SK-N-MC (cell line): ENCODE data around the gene ANKFN1.

Source experiments
- EZH2 ChIP-seq: fragments of 200-600 bp; sonication (generic); IDR thresholded peaks from one replicate; pipeline ENCODE4 v1.6.1; 2017; ENCODE audit warnings: antibody characterized with exemption
- FOXP2 ChIP-seq: optimal IDR thresholded peaks from 2 replicates; pipeline ENCODE3; 2011; ENCODE audit warnings: mild to moderate bottlenecking, moderate library complexity; ENCODE audit not compliant: insufficient read depth; ENCODE audit errors: extremely low read length, control extremely low read depth
- POLR2AphosphoS5 ChIP-seq: IDR thresholded peaks from 2 replicates; pipeline ENCODE4 v1.6.1; 2012; ENCODE audit warnings: mild to moderate bottlenecking, low read depth, low read length, borderline replicate concordance

DNA sequence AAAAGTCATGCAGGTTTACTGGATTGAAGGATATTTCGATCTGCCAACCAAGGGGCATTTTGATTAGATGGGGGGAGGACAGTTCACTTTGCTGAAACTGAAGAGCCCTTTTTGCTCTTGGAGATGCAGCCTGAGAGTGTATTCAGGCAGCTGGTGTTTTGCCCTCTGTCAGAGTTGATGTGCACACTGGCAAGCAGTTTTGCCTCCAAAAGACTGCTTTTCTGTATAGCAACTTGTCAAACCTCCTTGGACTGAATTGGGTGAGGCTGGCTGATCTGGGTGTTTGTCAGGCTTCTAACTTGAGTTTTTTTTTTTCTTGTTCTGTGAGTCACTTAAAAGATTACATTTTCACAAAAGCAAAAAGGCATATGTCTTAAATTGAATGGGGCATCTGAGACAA is 22.6 kb upstream of the ANKFN1 start:
- TF ChIP-seq POLR2AphosphoS5 (no peak), EZH2 (no peak), FOXP2 (no peak)
